Kidney epithelial cell (primary cell): ENCODE measurements around the gene ZCWPW2. TPM values are rescaled to one million over a fixed set of nuclear protein-coding genes. Genes with fewer than 3 reads are reported as not detected.

Source experiments
- DNase-seq: peaks from one replicate; pipeline ENCODE4 v3.0.0-alpha.2; 2010; ENCODE audit warnings: low read depth
- H3K27me3 ChIP-seq: 2 replicates; pipeline ENCODE4 v1.6.0; 2011; ENCODE audit warnings: low read length; ENCODE audit not compliant: control insufficient read depth, insufficient read depth
- H3K36me3 ChIP-seq: 2 replicates; pipeline ENCODE4 v1.5.1; 2011; ENCODE audit warnings: low read length; ENCODE audit not compliant: control insufficient read depth, insufficient read depth
- H3K4me3 ChIP-seq: 2 replicates; pipeline ENCODE4 v1.5.1; 2011; ENCODE audit warnings: low read depth, mild to moderate bottlenecking, control low read depth, low read length
- CTCF ChIP-seq: IDR thresholded peaks from 2 replicates; pipeline ENCODE4 v1.5.1; 2011; ENCODE audit warnings: mild to moderate bottlenecking, moderate library complexity, low read length, control low read depth, inconsistent platforms; ENCODE audit not compliant: insufficient read depth, poor library complexity, severe bottlenecking
- total RNA-seq: library from RNA; depleted of rRNA; stranded (reverse); fragments of >200 nt; gene quantifications from 2 replicates; pipeline ENCODE4 v1.2.3, GENCODE V29; 2015

ZCWPW2 gene
- total RNA-seq, 1 donor from 2014 or later: 0.13 TPM

DNA sequence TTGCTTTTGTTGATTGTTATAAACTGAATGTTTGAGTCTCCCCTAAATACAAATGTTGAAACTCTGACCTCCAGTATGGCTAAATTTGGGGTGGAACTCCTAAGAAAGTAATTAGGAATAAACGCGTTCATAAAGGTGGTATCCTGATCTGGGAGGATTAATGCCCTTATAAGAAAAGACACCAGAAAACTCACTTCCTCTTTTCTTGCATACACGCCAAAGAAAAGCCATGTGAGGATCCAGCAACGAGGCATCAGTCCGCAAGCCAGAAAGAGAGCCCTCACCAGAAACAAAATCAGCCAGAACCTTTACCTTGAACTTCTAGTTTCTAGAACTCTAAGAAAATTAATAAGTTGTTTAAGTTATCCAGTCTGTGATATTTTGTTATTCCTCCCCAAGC, 37.5 kb downstream of the ZCWPW2 start:
- TF ChIP-seq CTCF: no peak
- Histone ChIP-seq H3K27me3 (no peaks in the 10 kb centered on the region), H3K36me3 (no peaks in the 10 kb centered on the region), H3K4me3 (no peak overlapping the region)
- DNase-seq: no peak

DNA sequence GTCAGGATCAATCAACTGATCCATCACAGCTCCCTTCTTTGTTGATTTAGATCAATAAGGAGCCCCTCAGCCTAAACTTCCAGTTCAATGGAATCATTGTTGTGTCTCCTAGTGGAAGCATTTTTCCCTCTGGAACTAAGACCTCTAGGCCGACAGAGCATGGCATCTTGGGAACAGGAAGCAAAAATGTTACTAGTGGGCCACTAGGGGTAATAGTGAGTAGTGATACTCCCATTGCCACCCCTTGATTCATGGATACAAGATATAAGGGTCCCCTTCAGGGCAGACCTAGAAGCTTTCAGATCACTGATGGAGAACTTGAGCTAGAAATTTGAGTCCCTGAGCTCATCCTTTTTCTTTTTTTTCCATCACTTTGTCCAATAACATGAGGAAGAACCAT, 40.5 kb downstream of the ZCWPW2 start:
- no peak for TF ChIP-seq CTCF
- no peak overlapping the region for H3K4me3 ChIP-seq
- H3K36me3 ChIP-seq: no peaks in the 10 kb centered on the region
- no peak for DNase-seq
- no peaks in the 10 kb centered on the region for H3K27me3 ChIP-seq

- Histone ChIP-seq H3K4me3 (no peak overlapping the region), H3K36me3 (no peaks in the 10 kb centered on the region), H3K27me3 (no peaks in the 10 kb centered on the region)
- no peak for DNase-seq
- TF ChIP-seq CTCF: no peak
Measured at GRCh38 chr3:28399206-28399605, 50.7 kb downstream of the ZCWPW2 start.

GRCh38 chr3:28406241-28406640, 57.7 kb downstream of the ZCWPW2 start:
- DNase-seq: no peak

GRCh38 chr3:28449398-28449797, 100.9 kb downstream of the ZCWPW2 start:
- H3K27me3 ChIP-seq: no peaks in the 10 kb centered on the region
- DNase-seq: no peak
- no peak for TF ChIP-seq CTCF
- no peaks in the 10 kb centered on the region for H3K36me3 ChIP-seq
- H3K4me3 ChIP-seq: no peak overlapping the region

More at GRCh38 chr3:28406241-28406640, 57.7 kb downstream of the ZCWPW2 start:
- Histone ChIP-seq H3K4me3 (no peak overlapping the region), H3K36me3 (no peaks in the 10 kb centered on the region), H3K27me3 (no peaks in the 10 kb centered on the region)
- no peak for TF ChIP-seq CTCF

GRCh38 chr3:28462866-28463265, 114.3 kb downstream of the ZCWPW2 start:
- Histone ChIP-seq H3K4me3 (no peak overlapping the region), H3K27me3 (no peaks in the 10 kb centered on the region), H3K36me3 (no peaks in the 10 kb centered on the region)
- TF ChIP-seq CTCF: no peak
- DNase-seq: no peak
